ENCODE results near the gene TUSC2. TPM values are rescaled to one million over a fixed set of nuclear protein-coding genes. Genes with fewer than 3 reads are reported as not detected.

TUSC2 gene
- total RNA-seq, 1 donor from 2014 or later: 32.9 TPM

DNA sequence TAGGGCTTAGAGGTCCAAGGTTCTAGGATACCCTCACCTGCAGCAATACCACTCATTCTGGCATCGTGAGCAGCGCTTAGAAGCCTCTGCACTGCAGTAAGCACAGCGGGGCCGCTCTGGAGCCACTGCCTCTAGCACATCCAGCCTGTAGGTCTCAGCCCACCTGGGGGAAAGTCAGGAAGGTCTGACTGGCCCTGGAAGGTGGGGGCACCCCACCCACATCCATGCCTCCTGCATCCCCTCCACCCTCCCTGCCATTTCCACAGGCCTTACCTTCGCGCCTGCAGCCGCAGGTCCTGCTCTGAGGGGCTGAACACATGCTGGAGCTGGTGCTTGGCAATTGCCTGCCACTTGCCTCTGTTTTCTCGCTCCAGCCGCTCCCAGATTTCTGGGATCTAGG, 13.5 kb upstream of the TUSC2 start:
- TF ChIP-seq, protein P1, sequence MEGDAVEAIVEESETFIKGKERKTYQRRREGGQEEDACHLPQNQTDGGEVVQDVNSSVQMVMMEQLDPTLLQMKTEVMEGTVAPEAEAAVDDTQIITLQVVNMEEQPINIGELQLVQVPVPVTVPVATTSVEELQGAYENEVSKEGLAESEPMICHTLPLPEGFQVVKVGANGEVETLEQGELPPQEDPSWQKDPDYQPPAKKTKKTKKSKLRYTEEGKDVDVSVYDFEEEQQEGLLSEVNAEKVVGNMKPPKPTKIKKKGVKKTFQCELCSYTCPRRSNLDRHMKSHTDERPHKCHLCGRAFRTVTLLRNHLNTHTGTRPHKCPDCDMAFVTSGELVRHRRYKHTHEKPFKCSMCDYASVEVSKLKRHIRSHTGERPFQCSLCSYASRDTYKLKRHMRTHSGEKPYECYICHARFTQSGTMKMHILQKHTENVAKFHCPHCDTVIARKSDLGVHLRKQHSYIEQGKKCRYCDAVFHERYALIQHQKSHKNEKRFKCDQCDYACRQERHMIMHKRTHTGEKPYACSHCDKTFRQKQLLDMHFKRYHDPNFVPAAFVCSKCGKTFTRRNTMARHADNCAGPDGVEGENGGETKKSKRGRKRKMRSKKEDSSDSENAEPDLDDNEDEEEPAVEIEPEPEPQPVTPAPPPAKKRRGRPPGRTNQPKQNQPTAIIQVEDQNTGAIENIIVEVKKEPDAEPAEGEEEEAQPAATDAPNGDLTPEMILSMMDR (IDR thresholded peaks at IDR 0.05; ENCODE audit: borderline replicate concordance): no peak
- Histone ChIP-seq H3K4me3 (peak overlapping the region; percentile 97), H3K27me3 (ENCODE audit: low read depth) (peaks cover 15% of the 10 kb centered on the region), H3K36me3 (no peaks in the 10 kb centered on the region), H3K9me3 (replicated peaks) (no peaks in the 10 kb centered on the region), H3K4me1 (peaks cover 60% of the 10 kb centered on the region), H3K27ac (replicated peaks) (peak overlapping the region; percentile 95)
- intact Hi-C loops (cut with micrococcal nuclease): no loop called here
- no peak for DNase-seq

DNA sequence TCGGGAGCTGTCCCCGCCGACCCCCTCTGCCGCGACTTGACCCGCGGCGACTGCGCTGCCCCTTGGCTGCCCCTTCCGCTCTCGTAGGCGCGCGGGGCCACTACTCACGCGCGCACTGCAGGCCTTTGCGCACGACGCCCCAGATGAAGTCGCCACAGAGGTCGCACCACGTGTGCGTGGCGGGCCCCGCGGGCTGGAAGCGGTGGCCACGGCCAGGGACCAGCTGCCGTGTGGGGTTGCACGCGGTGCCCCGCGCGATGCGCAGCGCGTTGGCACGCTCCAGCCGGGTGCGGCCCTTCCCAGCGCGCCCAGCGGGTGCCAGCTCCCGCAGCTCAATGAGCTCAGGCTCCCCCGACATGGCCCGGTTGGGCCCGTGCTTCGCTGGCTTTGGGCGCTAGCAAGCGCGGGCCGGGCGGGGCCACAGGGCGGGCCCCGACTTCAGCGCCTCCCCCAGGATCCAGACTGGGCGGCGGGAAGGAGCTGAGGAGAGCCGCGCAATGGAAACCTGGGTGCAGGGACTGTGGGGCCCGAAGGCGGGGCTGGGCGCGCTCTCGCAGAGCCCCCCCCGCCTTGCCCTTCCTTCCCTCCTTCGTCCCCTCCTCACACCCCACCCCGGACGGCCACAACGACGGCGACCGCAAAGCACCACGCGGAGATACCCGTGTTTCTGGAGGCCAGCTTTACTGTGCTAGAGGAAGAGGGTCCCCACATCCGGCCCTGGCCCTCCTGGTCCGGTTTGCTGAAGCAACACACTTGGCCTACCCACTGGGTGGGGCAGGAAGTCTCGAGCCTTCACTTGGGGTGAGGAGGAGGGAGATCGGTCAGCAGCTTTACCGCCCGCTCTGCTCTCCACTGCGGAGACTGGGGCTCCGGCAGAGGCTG, 12.7 kb upstream of the TUSC2 start, which contains the start of gene RASSF1:
RASSF1 (minus strand) TSS at position 389 of the 882 bp plus-strand sequence; CDS start at position 358, 31 bp downstream.
- peaks cover 15% of the 10 kb centered on the region for H3K27me3 ChIP-seq (ENCODE audit: low read depth)
- no peaks in the 10 kb centered on the region for H3K9me3 ChIP-seq (replicated peaks)
- H3K27ac ChIP-seq (replicated peaks): peak within 1 kb of the TSS; percentile 95
- H3K4me1 ChIP-seq: peaks cover 64% of the 10 kb centered on the region
- intact Hi-C loops (cut with micrococcal nuclease): no loop called here
- H3K36me3 ChIP-seq: no peaks in the 10 kb centered on the region
- DNase-seq: peak; percentile 82
- H3K4me3 ChIP-seq: peak within 1 kb of the TSS; percentile 97
- TF ChIP-seq, protein P1 (IDR thresholded peaks at IDR 0.05; ENCODE audit: borderline replicate concordance): no peak

DNA sequence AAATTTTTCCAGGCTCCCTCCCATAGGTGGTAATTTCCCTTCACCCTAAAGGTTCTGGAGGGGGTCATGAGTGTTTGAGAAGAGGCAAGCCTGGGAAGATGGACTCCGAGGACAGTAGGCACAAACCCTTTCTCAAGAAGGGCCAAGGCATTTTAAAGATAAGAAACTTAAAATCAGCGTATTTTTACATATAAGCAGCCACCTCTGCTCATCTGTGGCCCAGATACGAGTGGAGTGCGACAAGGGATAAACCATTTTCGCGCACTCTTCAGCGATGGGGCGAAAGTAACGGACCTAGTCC, 12.1 kb upstream of the TUSC2 start:
- Histone ChIP-seq H3K27ac (replicated peaks) (peak overlapping the region; percentile 95), H3K4me1 (peaks cover 64% of the 10 kb centered on the region), H3K9me3 (replicated peaks) (no peaks in the 10 kb centered on the region), H3K27me3 (ENCODE audit: low read depth) (peaks cover 15% of the 10 kb centered on the region), H3K36me3 (no peaks in the 10 kb centered on the region), H3K4me3 (peak overlapping the region; percentile 97)
- TF ChIP-seq, protein P1 (IDR thresholded peaks at IDR 0.05; ENCODE audit: borderline replicate concordance): no peak
- intact Hi-C loops (cut with micrococcal nuclease): no loop called here
- DNase-seq: no peak

DNA sequence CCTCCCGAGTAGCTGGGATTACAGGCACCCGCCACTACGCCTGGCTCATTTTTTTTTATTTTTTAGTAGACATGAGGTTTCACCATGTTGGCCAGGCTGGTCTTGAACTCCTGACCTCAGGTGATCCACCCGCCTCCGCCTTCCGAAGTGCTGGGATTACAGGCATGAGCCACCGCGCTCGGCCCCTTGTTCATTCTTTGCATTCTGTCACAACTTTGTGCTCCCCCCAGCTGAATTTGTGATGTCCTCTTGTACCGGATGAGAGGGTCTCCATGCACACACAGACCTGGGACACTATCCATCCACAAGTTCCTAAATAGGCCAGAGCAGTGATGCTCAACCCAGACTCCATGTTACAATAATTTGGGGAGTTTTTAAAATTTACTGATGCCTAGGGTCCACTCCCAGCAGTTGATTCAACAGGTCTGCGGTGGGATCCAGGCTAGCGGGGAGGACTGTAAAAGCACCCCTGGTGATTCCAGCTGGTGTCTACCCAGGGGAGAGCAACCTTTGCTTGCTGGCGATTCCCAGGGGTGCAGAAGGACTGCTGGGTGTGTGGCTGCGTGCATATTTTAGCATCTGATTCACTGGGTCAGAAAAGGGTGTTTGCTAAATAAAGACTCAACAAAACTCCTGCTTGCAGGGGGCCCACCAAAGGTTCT, 11.6 kb upstream of the TUSC2 start:
- intact Hi-C loops (cut with micrococcal nuclease): no loop called here
- DNase-seq: no peak

DNA sequence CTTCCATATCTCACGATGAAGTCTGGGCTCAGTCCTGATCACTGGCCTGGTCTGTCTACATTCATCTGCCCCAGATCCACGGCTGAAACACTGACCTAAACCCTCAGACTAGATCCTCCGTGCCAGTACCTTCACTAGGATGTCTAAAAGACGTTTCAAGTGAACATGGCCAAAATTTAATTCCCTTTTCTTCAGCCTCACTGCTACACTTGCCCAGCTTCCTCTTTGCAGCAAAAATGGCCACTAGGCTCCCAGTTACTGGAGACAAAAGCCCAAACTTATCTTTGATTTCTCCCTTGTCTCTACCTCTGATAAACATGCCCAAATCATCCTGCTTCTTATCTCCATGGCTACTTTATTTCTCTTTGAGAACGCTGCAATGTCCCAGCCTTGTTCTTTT, 10.9 kb upstream of the TUSC2 start:
- Histone ChIP-seq H3K9me3 (replicated peaks) (no peaks in the 10 kb centered on the region), H3K4me1 (peaks cover 74% of the 10 kb centered on the region), H3K36me3 (no peaks in the 10 kb centered on the region), H3K27ac (replicated peaks) (peak overlapping the region; percentile 95), H3K4me3 (peak overlapping the region; percentile 97), H3K27me3 (ENCODE audit: low read depth) (peaks cover 15% of the 10 kb centered on the region)
- TF ChIP-seq, protein P1 (IDR thresholded peaks at IDR 0.05; ENCODE audit: borderline replicate concordance): no peak
- intact Hi-C loops (cut with micrococcal nuclease): no loop called here
- DNase-seq: no peak

More for the DNA sequence above, 11.6 kb upstream of the TUSC2 start:
- TF ChIP-seq, protein P1 (IDR thresholded peaks at IDR 0.05; ENCODE audit: borderline replicate concordance): no peak
- Histone ChIP-seq H3K27me3 (ENCODE audit: low read depth) (peaks cover 15% of the 10 kb centered on the region), H3K27ac (replicated peaks) (peak overlapping the region; percentile 95), H3K4me3 (peak overlapping the region; percentile 97), H3K9me3 (replicated peaks) (no peaks in the 10 kb centered on the region), H3K36me3 (no peaks in the 10 kb centered on the region), H3K4me1 (peaks cover 67% of the 10 kb centered on the region)
